Panc1 (cell line): ENCODE results near the gene GYPE. TPM values are rescaled to one million over a fixed set of nuclear protein-coding genes. Genes with fewer than 3 reads are reported as not detected.
"Not testable (repeated sequence)": the region's sequence is repeated elsewhere in the genome, so short reads cannot be mapped to it uniquely, and the experiment has no call there.

Experiments used
- ATAC-seq: fragments of 200-7000 bp; cut with Tn5 transposase; 2 replicates; pipeline ENCODE4 v1.9.1; 2020; ENCODE audit warnings: mild to moderate bottlenecking, moderate library complexity
- Bru-seq: library from RNA; stranded (reverse); fragments of 400-500 nt; gene quantifications from one replicate; lab custom pipeline; 2021; lab: Mats Ljungman, UMichigan
- BruChase-seq, 2 experiments: library from RNA; stranded (reverse); fragments of 400-500 nt; gene quantifications; one replicate each; lab custom pipeline; 2021; lab: Mats Ljungman, UMichigan
- BruUV-seq: library from RNA; stranded (reverse); fragments of 400-500 nt; replicated peaks from 2 replicates; lab custom pipeline; 2021; lab: Mats Ljungman, UMichigan
- CTCF ChIA-PET: fragments of 300-600 bp; sonication (Branson Sonifier 250); formaldehyde crosslinking; loops from one replicate; lab custom pipeline; 2022; ENCODE audit warnings: antibody characterized with exemption; lab: Charles Lee
- POLR2A ChIA-PET: fragments of 300-600 bp; sonication (Branson Sonifier 250); formaldehyde crosslinking; loops from one replicate; lab custom pipeline; 2022; ENCODE audit warnings: antibody characterized with exemption; lab: Charles Lee
- DNase-seq: peaks from one replicate; pipeline ENCODE4 v3.0.0-alpha.2; 2010; ENCODE audit warnings: low read depth, low spot score
- H3K27ac ChIP-seq: 2 replicates; pipeline ENCODE4 v1.5.1; 2011; ENCODE audit warnings: mild to moderate bottlenecking, low read length, inconsistent platforms
- H3K27me3 ChIP-seq: fragments of 200-500 bp; sonication (Bioruptor generic); 2 replicates; pipeline ENCODE4 v1.6.0; 2014; ENCODE audit warnings: low read length, inconsistent platforms; ENCODE audit not compliant: control insufficient read depth, insufficient read depth
- H3K36me3 ChIP-seq: fragments of 200-500 bp; sonication (Bioruptor generic); 2 replicates; pipeline ENCODE4 v1.5.1; 2014; ENCODE audit warnings: inconsistent platforms, mild to moderate bottlenecking, low read length, moderate library complexity; ENCODE audit not compliant: control insufficient read depth, insufficient read depth
- H3K4me1 ChIP-seq: 2 replicates; pipeline ENCODE4 v1.5.1; 2011; ENCODE audit warnings: inconsistent platforms, mild to moderate bottlenecking, low read length, moderate library complexity; ENCODE audit not compliant: control insufficient read depth, insufficient read depth
- H3K4me3 ChIP-seq, 2 experiments: 2 replicates each; pipeline ENCODE4 v1.5.1; 2011 to 2012; ENCODE audit warnings: low read depth in 2 of 2, low read length in 2 of 2, mild to moderate bottlenecking in 2 of 2, inconsistent platforms in 1 of 2, moderate library complexity in 1 of 2
- H3K9me3 ChIP-seq: fragments of 200-500 bp; sonication (Bioruptor generic); 2 replicates; pipeline ENCODE4 v1.5.1; 2014; ENCODE audit warnings: low read depth, mild to moderate bottlenecking, inconsistent platforms, low read length, moderate library complexity; ENCODE audit not compliant: control insufficient read depth, insufficient read depth
- in situ Hi-C: cut with HindIII; loops from 2 replicates; pipeline ENCODE4 v1.10.0; 2016; ENCODE audit warnings: low sequenced_read_pairs, low pct_unique_long_range_greater_than_20kb
- intact Hi-C: fragments of 100-400 bp; cut with micrococcal nuclease; formaldehyde crosslinking; loops from one replicate; pipeline ENCODE4 v1.10.0; 2022; ENCODE audit not compliant: unreplicated experiment
- long read RNA-seq: library from polyadenylated mRNA; unstranded; transcript quantifications from one replicate; pipeline ENCODE4 v2.0.0, GENCODE V29; 2021; ENCODE audit not compliant: unreplicated experiment
- polyA plus RNA-seq: library from polyadenylated mRNA; unstranded; fragments of >200 nt; gene quantifications from one replicate; pipeline ENCODE4 v1.2.1, GENCODE V29; 2012; ENCODE audit warnings: missing spikeins; ENCODE audit not compliant: insufficient read length
- total RNA-seq: library from RNA; stranded (reverse); gene quantifications from one replicate; pipeline ENCODE4 v1.2.1, GENCODE V29; 2021; ENCODE audit not compliant: unreplicated experiment

The GYPE gene
- total RNA-seq: 0.15 TPM
- not detected for polyA plus RNA-seq
- percentile 4 among the genes with signal in this experiment for Bru-seq, nascent RNA
- BruChase-seq, experiment 1, labeled RNA remaining after a 2-hour chase: percentile 3 among the genes with signal in this experiment
- BruChase-seq, experiment 2, labeled RNA remaining after a 6-hour chase: percentile 3 among the genes with signal in this experiment
- long read RNA-seq: 0 reads

DNA sequence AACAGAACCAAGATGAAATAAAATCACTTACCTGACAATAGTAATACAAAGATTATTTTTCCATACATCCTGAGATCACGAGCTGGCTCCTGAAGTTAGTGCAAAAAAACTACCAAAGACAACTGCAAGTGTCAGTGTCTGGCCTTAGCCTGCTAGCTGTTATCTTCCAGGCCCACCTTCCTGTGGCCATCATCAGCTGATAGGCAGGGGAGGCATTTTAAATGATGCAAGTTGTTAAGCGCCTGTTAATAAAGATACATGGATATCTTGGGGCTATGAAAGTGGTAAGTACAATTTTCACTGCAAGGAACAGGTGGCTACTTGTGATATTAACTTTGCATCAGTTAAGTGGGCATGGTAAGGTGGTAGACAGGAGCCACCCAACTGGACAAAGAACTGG is at the start of gene GYPE:
Gene GYPE, minus strand, starts transcription at position 120 of the 400 bp plus-strand sequence. Its CDS starts 52 bp downstream, at position 68.
- H3K9me3 ChIP-seq, H3K4me1 ChIP-seq, H3K27ac ChIP-seq, H3K36me3 ChIP-seq, in situ Hi-C loops, CTCF ChIA-PET, H3K27me3 ChIP-seq, BruUV-seq, POLR2A ChIA-PET, H3K4me3 ChIP-seq, ATAC-seq, DNase-seq: not testable (repeated sequence)
- intact Hi-C loops: loop anchor here (10.0 kb wide), 1 partner anchor 131 kb away; no protein-coding TSS in a partner anchor

DNA sequence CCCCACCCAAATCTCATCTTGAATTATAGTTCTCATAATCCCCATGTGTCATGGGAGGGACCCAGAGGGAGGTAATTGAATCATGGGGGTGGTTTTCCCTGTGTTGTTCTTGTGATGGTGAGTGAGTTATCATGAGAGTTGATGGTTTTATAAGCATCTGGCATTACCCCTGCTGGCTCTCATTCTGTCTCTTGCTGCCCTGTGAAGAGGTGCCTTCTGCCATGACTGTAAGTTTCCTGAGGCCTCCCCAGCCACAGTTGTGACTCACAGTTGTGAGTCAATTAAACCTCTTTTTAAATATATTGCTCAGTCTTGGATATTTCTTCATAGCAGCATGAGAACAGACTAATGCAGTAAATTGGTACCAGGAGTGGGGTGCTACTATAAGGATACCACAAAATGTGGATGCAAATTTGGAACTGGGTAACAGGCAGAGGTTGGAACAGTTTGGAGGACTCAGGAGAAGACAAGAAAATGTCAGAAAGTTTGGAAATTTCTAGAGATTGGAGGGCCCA is 46.2 kb upstream of the GYPE start:
- BruUV-seq, H3K9me3 ChIP-seq, H3K4me3 ChIP-seq, POLR2A ChIA-PET, CTCF ChIA-PET, H3K27me3 ChIP-seq, in situ Hi-C loops, ATAC-seq, DNase-seq, H3K36me3 ChIP-seq, H3K27ac ChIP-seq, intact Hi-C loops, H3K4me1 ChIP-seq: not testable (repeated sequence)

DNA sequence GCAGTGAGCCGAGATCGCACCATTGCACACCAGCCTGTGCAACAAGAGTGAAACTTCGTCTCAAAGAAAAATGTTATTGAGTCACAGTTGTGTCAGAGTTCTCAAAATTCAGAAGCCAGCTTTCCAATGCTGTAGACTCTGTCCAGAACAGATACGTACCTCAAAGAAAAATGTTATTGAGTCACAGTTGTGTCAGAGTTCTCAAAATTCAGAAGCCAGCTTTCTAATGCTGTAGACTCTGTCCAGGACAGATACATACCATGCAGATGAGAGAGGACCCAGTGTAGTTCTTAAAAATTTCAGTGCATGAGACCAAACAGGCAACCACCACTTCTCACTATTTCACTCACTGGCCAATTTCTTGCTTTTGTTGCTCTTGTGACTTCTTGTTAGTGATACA is 45.6 kb upstream of the GYPE start:
- CTCF ChIA-PET: not testable (repeated sequence)

DNA sequence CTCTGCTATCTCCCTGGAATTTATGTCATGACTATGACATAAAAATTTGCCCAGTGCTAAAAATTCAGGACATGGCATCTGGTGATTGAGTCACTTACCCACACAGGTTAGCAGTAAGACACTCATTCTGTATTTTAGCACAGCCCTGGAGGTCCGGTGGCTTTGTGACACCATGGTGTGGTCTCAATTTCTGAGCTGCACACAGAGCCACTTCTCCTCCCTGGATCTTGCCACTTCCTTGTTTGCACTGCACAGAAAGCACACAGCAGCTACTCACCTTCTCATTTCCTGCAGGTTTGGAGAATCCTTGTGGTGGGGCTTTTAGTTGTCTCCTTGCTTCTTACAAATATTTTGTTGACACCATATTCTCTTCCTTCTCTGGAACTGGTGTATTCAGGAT is 44.8 kb upstream of the GYPE start:
- H3K9me3 ChIP-seq, H3K4me3 ChIP-seq, ATAC-seq, POLR2A ChIA-PET, intact Hi-C loops, BruUV-seq, H3K36me3 ChIP-seq, H3K4me1 ChIP-seq, H3K27me3 ChIP-seq, DNase-seq, in situ Hi-C loops, CTCF ChIA-PET, H3K27ac ChIP-seq: not testable (repeated sequence)

More for the DNA sequence above, 45.6 kb upstream of the GYPE start:
- H3K4me3 ChIP-seq, H3K9me3 ChIP-seq, H3K36me3 ChIP-seq, H3K4me1 ChIP-seq, H3K27ac ChIP-seq, intact Hi-C loops, DNase-seq, in situ Hi-C loops, BruUV-seq, POLR2A ChIA-PET, ATAC-seq, H3K27me3 ChIP-seq: not testable (repeated sequence)

DNA sequence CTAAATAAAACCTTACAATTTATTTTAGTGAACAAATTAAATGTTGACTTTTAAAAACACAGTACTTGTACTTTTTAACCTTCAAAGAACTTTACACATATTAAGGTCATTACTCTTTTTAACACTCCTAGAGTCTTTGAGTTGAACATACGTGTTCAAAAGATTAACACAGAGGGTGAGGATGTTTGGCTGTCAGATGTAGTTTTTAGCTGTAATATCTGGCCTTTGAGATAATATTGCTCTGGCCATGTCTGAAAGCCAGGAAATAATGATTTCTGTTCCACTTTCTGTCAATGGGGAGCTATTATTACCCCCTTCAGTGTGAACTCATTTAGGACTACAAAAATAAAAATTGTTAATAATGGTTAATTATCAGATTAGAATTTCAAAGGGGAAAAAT is 42.1 kb upstream of the GYPE start:
- H3K4me1 ChIP-seq, in situ Hi-C loops, CTCF ChIA-PET, H3K4me3 ChIP-seq, H3K36me3 ChIP-seq, BruUV-seq, POLR2A ChIA-PET, DNase-seq, H3K9me3 ChIP-seq, H3K27me3 ChIP-seq, H3K27ac ChIP-seq, ATAC-seq, intact Hi-C loops: not testable (repeated sequence)

GRCh38 chr4:143940708-143941107 is 35.3 kb upstream of the GYPE start:
- H3K36me3 ChIP-seq, intact Hi-C loops, H3K27me3 ChIP-seq, BruUV-seq, in situ Hi-C loops, POLR2A ChIA-PET, H3K4me1 ChIP-seq, H3K27ac ChIP-seq, CTCF ChIA-PET, H3K4me3 ChIP-seq, DNase-seq, ATAC-seq, H3K9me3 ChIP-seq: not testable (repeated sequence)
